H1 (cell line): ENCODE data around the gene GRK5. TPM values are rescaled to one million over a fixed set of nuclear protein-coding genes. Genes with fewer than 3 reads are reported as not detected.

Source experiments
- CTCF ChIA-PET: fragments of 300-600 bp; sonication (Branson Sonifier 250); formaldehyde crosslinking; loops from one replicate; lab custom pipeline; 2021; ENCODE audit not compliant: partially characterized antibody; lab: Charles Lee
- POLR2A ChIA-PET: fragments of 300-600 bp; sonication (Branson Sonifier 250); formaldehyde crosslinking; loops from one replicate; lab custom pipeline; 2021; ENCODE audit warnings: inconsistent platforms; ENCODE audit not compliant: partially characterized antibody; lab: Charles Lee
- DNase-seq, 2 experiments: peaks; one replicate each; pipeline versions ENCODE4 v3.0.0 to v3.0.0-alpha.2; 2010 to 2022; ENCODE audit warnings: low spot score in 2 of 2, low read depth in 1 of 2, mixed read lengths in 1 of 2
- FAIRE-seq: peaks from 2 replicates; lab custom pipeline; 2011; peaks lifted over from hg19 to GRCh38; lab: Jason Lieb, UNC
- H2AFZ ChIP-seq: 2 replicates; pipeline ENCODE4 v1.8.1; 2012; ENCODE audit warnings: low read length, inconsistent platforms
- H2AK5ac ChIP-seq: 2 replicates; pipeline ENCODE4 v1.6.1; 2013; ENCODE audit warnings: low read depth, low read length
- H2BK120ac ChIP-seq: replicated peaks from 2 replicates; pipeline ENCODE3; 2013; ENCODE audit warnings: low read depth, low read length, inconsistent platforms
- H2BK12ac ChIP-seq: 2 replicates; pipeline ENCODE4 v1.6.1; 2013; ENCODE audit warnings: low read depth, low read length
- H2BK15ac ChIP-seq: 2 replicates; pipeline ENCODE4 v1.6.1; 2013; ENCODE audit warnings: low read length
- H2BK20ac ChIP-seq: 2 replicates; pipeline ENCODE4 v1.6.1; 2013; ENCODE audit warnings: low read length
- H2BK5ac ChIP-seq: 2 replicates; pipeline ENCODE4 v1.6.1; 2013; ENCODE audit warnings: low read depth, low read length
- H3K14ac ChIP-seq: 2 replicates; pipeline ENCODE4 v1.6.1; 2013; ENCODE audit warnings: inconsistent platforms; ENCODE audit not compliant: insufficient read length
- H3K18ac ChIP-seq: 2 replicates; pipeline ENCODE4 v1.6.1; 2013; ENCODE audit warnings: low read length; ENCODE audit errors: extremely low read depth
- H3K23ac ChIP-seq: 2 replicates; pipeline ENCODE4 v1.6.1; 2013; ENCODE audit warnings: inconsistent platforms; ENCODE audit not compliant: insufficient read length
- H3K23me2 ChIP-seq: 2 replicates; pipeline ENCODE4 v1.6.1; 2013; ENCODE audit warnings: low read depth, low read length
- H3K27ac ChIP-seq: 2 replicates; pipeline ENCODE4 v1.6.1; 2011; ENCODE audit warnings: low read depth, low read length, inconsistent platforms
- H3K27me3 ChIP-seq, 4 experiments: replicated peaks in 1 of 4; 1 replicate in 1 of 4; 2 replicates in 3 of 4; pipeline versions ENCODE4 v1.6.1 to v1.8.1; 2011 to 2013; ENCODE audit warnings: low read length in 3 of 4, mild to moderate bottlenecking in 3 of 4, inconsistent platforms in 2 of 4, mixed read lengths in 2 of 4, moderate library complexity in 1 of 4; ENCODE audit not compliant: control insufficient read depth in 3 of 4, insufficient read depth in 3 of 4; ENCODE audit errors: extremely low read depth in 1 of 4
- H3K36me3 ChIP-seq, 4 experiments: 2 replicates each; pipeline versions ENCODE4 v1.6.1 to v1.8.1; 2011 to 2013; ENCODE audit warnings: mild to moderate bottlenecking in 4 of 4, low read length in 3 of 4, moderate library complexity in 2 of 4, control low read depth in 1 of 4, inconsistent platforms in 1 of 4; ENCODE audit not compliant: insufficient read depth in 4 of 4, control insufficient read depth in 2 of 4
- H3K4ac ChIP-seq: replicated peaks from 2 replicates; pipeline ENCODE3; 2013; ENCODE audit warnings: low read length, low read depth, mixed read lengths, inconsistent platforms; ENCODE audit not compliant: insufficient read length
- H3K4me1 ChIP-seq, 4 experiments: replicated peaks in 1 of 4; 1 replicate in 1 of 4; 2 replicates in 3 of 4; pipeline versions ENCODE4 v1.6.1 to v1.8.1; 2011 to 2013; ENCODE audit warnings: low read length in 3 of 4, inconsistent platforms in 2 of 4, mixed read lengths in 1 of 4; ENCODE audit not compliant: insufficient read depth in 4 of 4, control insufficient read depth in 3 of 4
- H3K4me2 ChIP-seq, 2 experiments: 2 replicates each; pipeline versions ENCODE4 v1.6.1 to v1.8.1; 2011 to 2013; ENCODE audit warnings: low read depth in 2 of 2, low read length in 2 of 2, control low read depth in 1 of 2, inconsistent platforms in 1 of 2, mild to moderate bottlenecking in 1 of 2; ENCODE audit not compliant: insufficient read depth in 1 of 2
- H3K4me3 ChIP-seq, 4 experiments: fragments of 200-600, 300-600 bp in 1 of 4; sonication (generic), shearing (Covaris generic), sonication (Bioruptor Twin) in 1 of 4; 2 replicates each; pipeline versions ENCODE4 v1.5.1 to v1.8.1; 2011 to 2016; ENCODE audit warnings: low read length in 4 of 4, low read depth in 3 of 4, control low read depth in 2 of 4, inconsistent platforms in 2 of 4, mild to moderate bottlenecking in 2 of 4, mixed read lengths in 1 of 4, moderate library complexity in 1 of 4; ENCODE audit not compliant: insufficient read depth in 2 of 4; ENCODE audit errors: extremely low read depth in 1 of 4
- H3K56ac ChIP-seq: replicated peaks from 2 replicates; pipeline ENCODE3; 2013; ENCODE audit warnings: low read depth, mild to moderate bottlenecking, mixed read lengths, low read length, inconsistent platforms; ENCODE audit not compliant: insufficient read length
- H3K79me1 ChIP-seq: 2 replicates; pipeline ENCODE4 v1.6.1; 2013; ENCODE audit warnings: low read depth, low read length, control low read depth
- H3K79me2 ChIP-seq, 2 experiments: 2 replicates each; pipeline versions ENCODE4 v1.6.1 to v1.8.1; 2012 to 2013; ENCODE audit warnings: low read length in 2 of 2, mild to moderate bottlenecking in 2 of 2, inconsistent platforms in 1 of 2; ENCODE audit not compliant: insufficient read depth in 2 of 2, control insufficient read depth in 1 of 2
- H3K9ac ChIP-seq, 4 experiments: replicated peaks in 1 of 4; 1 replicate in 1 of 4; 2 replicates in 3 of 4; pipeline versions ENCODE4 v1.6.1 to v1.8.1; 2011 to 2013; ENCODE audit warnings: low read depth in 3 of 4, low read length in 3 of 4, control low read depth in 2 of 4, mild to moderate bottlenecking in 2 of 4, moderate library complexity in 2 of 4, inconsistent platforms in 1 of 4; ENCODE audit errors: extremely low read depth in 1 of 4
- H3K9me3 ChIP-seq, 2 experiments: 2 replicates each; pipeline versions ENCODE4 v1.6.1 to v1.8.1; 2012 to 2013; ENCODE audit warnings: mild to moderate bottlenecking in 2 of 2, moderate library complexity in 2 of 2, control low read depth in 1 of 2, inconsistent platforms in 1 of 2, low read depth in 1 of 2, low read length in 1 of 2, mixed read lengths in 1 of 2; ENCODE audit not compliant: insufficient read depth in 2 of 2
- H4K20me1 ChIP-seq, 2 experiments: replicated peaks in 1 of 2; 2 replicates each; pipeline versions ENCODE3 to v1.8.1; 2011 to 2013; ENCODE audit warnings: inconsistent platforms in 2 of 2, low read length in 2 of 2, mild to moderate bottlenecking in 1 of 2; ENCODE audit not compliant: insufficient read depth in 2 of 2, control insufficient read depth in 1 of 2
- H4K5ac ChIP-seq: 2 replicates; pipeline ENCODE4 v1.6.1; 2013; ENCODE audit warnings: low read length, low read depth, mixed read lengths, inconsistent platforms; ENCODE audit not compliant: insufficient read length
- H4K8ac ChIP-seq: 2 replicates; pipeline ENCODE4 v1.8.0; 2013; ENCODE audit warnings: mild to moderate bottlenecking, moderate library complexity, low read length, inconsistent platforms; ENCODE audit not compliant: insufficient read depth; ENCODE audit errors: extremely low read depth
- H4K91ac ChIP-seq: replicated peaks from 2 replicates; pipeline ENCODE3; 2013; ENCODE audit warnings: low read length, mixed read lengths, inconsistent platforms; ENCODE audit not compliant: insufficient read length
- ASH2L ChIP-seq: fragments of 200-600, 300-600 bp; sonication (generic); IDR thresholded peaks from one replicate; pipeline ENCODE4 v1.7.1; 2017; ENCODE audit warnings: low read length
- EP300 ChIP-seq, 2 experiments: IDR thresholded peaks; 1 replicate in 1 of 2; 2 replicates in 1 of 2; pipeline ENCODE4 v1.6.1; 2011 to 2012; ENCODE audit warnings: low read depth in 2 of 2, low read length in 2 of 2, mild to moderate bottlenecking in 2 of 2, borderline replicate concordance in 1 of 2, inconsistent platforms in 1 of 2, moderate library complexity in 1 of 2
- EZH2 ChIP-seq: fragments of 200-600 bp; sonication (generic); IDR thresholded peaks from 2 replicates; pipeline ENCODE4 v1.7.1; 2012; ENCODE audit warnings: low read depth, mild to moderate bottlenecking, moderate library complexity, low read length, inconsistent platforms; ENCODE audit not compliant: severe bottlenecking
- GABPA ChIP-seq: IDR thresholded peaks from 2 replicates; pipeline ENCODE4 v1.6.1; 2011; ENCODE audit warnings: mild to moderate bottlenecking, low read length, moderate library complexity, borderline replicate concordance; ENCODE audit not compliant: insufficient read depth
- NANOG ChIP-seq: IDR thresholded peaks from 2 replicates; pipeline ENCODE4 v1.6.1; 2011; ENCODE audit warnings: low read length, low read depth, mild to moderate bottlenecking, inconsistent platforms; ENCODE audit not compliant: insufficient read depth, poor library complexity, severe bottlenecking
- NRF1 ChIP-seq: IDR thresholded peaks from 2 replicates; pipeline ENCODE4 v1.6.1; 2011; ENCODE audit warnings: mild to moderate bottlenecking, low read depth, low read length, improper control_type of control experiment
- POLR2AphosphoS5 ChIP-seq: IDR thresholded peaks from 2 replicates; pipeline ENCODE4 v1.6.1; 2011; ENCODE audit warnings: low read depth, low read length
- SIX5 ChIP-seq: IDR thresholded peaks from 2 replicates; pipeline ENCODE4 v1.6.1; 2011; ENCODE audit warnings: mild to moderate bottlenecking, low read depth, low read length
- SP2 ChIP-seq: IDR thresholded peaks from 2 replicates; pipeline ENCODE4 v1.6.1; 2012; ENCODE audit warnings: mild to moderate bottlenecking, low read length, inconsistent platforms
- SUZ12 ChIP-seq: fragments of 200-600 bp; sonication (generic); IDR thresholded peaks from 2 replicates; pipeline ENCODE4 v1.6.1; 2012; ENCODE audit warnings: mild to moderate bottlenecking, inconsistent platforms, low read length, moderate library complexity, mixed read lengths
- WGBS, 2 experiments: shearing (Covaris generic) in 1 of 2; methylation state at CpG; one replicate each; pipeline versions ENCODE4 v1.1.6 to v1.1.7; 2013 to 2015; ENCODE audit warnings: low lambda C conversion rate in 2 of 2, mixed read lengths in 2 of 2, inconsistent platforms in 1 of 2, low coverage in 1 of 2, missing lambda C conversion rate in 1 of 2; ENCODE audit not compliant: insufficient replicate concordance in 2 of 2, insufficient coverage in 1 of 2, insufficient read length in 1 of 2; ENCODE audit errors: extremely low coverage in 1 of 2, missing lambda C conversion rate in 1 of 2; 5-methylcytosine and 5-hydroxymethylcytosine counted together
- polyA plus RNA-seq, 7 experiments: library from polyadenylated mRNA; depleted of rRNA in 3 of 7; stranded (reverse) in 5 of 7; unstranded in 2 of 7; fragments of >200 nt in 5 of 7; fragments of 200-250 nt in 2 of 7; gene quantifications; 1 replicate in 5 of 7; 2 replicates in 1 of 7; 4 replicates in 1 of 7; pipeline versions ENCODE4 v1.2.1 to v1.2.3, GENCODE V29; 2011 to 2013; ENCODE audit warnings: missing spikeins in 2 of 7, mixed read lengths in 2 of 7
- total RNA-seq: library from RNA; stranded (reverse); fragmentation: NEBNext Ultra II Directional; extraction: Animal tissue kit (Norgen Biotek cat#: 25700); gene quantifications from 2 replicates; pipeline ENCODE4 v1.2.1, GENCODE V29; 2021
- TF ChIP-seq, protein P1 (sequence below): IDR thresholded peaks from 2 replicates; pipeline ENCODE4 v1.6.1; 2012; ENCODE audit warnings: inconsistent platforms
- TF ChIP-seq, protein P2 (sequence below): IDR thresholded peaks from 2 replicates; pipeline ENCODE4 v1.6.1; 2012; ENCODE audit warnings: inconsistent platforms

Gene GRK5
- total and polyA plus RNA-seq, 2 of the 8 experiments (the other 6 are each of a cell fraction or from before 2014, with no cell fraction given) = 0.54 to 2.5 TPM

DNA sequence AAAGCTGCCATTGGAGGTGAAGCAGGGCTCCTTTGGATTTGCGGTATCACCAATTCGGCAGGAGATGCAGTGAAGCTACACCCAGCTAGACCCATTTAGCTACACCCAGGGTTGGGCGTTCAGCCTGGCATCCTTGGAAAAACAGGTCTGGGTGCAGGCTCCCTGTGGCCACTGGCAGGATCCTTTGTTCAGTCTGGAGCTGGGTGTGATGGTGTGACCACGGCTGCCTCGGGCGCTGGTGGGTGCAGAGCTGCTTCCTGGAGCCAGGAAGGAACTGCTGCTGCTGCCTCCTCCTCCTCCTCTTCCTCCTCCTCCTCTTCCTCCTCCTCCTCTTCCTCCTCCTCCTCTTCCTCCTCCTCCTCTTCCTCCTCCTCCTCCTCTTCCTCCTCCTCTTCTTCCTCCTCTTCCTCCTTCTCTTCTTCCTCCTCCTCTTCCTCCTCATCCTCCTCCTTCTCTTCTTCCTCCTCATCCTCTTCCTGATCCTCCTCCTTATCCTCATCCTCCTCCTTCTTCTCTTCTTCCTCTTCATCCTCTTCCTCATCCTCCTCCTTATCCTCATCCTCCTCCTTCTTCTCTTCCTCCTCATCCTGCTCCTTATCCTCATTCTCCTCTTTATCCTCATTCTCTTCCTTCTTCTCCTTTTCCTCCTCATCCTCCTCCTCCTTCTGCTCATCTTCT lies 84.0 kb downstream of the GRK5 start:
- no peak overlapping the region for H2BK5ac ChIP-seq
- no peak overlapping the region for H2BK15ac ChIP-seq
- no peak overlapping the region for H3K4me2 ChIP-seq
- H2BK12ac ChIP-seq = 0 out of 2 replicates have a peak overlapping the region, but pooled peaks have one; percentile 27
- H3K4me1 ChIP-seq = peaks cover 0 to 4% (median 0%) of the 10 kb centered on the region in 4 experiments; a peak in 1 of 7 replicates
- no peak overlapping the region for H4K5ac ChIP-seq
- H2AFZ ChIP-seq = no peak overlapping the region
- no peaks in the 10 kb centered on the region for H3K9me3 ChIP-seq
- no peaks in the 10 kb centered on the region for H4K20me1 ChIP-seq
- H3K79me1 ChIP-seq = no peaks in the 10 kb centered on the region
- no peak overlapping the region for H4K8ac ChIP-seq
- no peak overlapping the region for H3K4me3 ChIP-seq
- ChIA-PET POLR2A (no interaction called here), CTCF (interaction anchor here (0.8 to 2.7 kb wide), 3 partner anchors 11 to 125 kb away, joined by 3 to 7 read pairs (median 5); no protein-coding TSS in a partner anchor)
- no peak overlapping the region for H2BK20ac ChIP-seq
- no peak overlapping the region for H3K14ac ChIP-seq
- H3K4ac ChIP-seq = no peak overlapping the region
- no peak overlapping the region for H3K23ac ChIP-seq
- DNase-seq = no peak
- H3K18ac ChIP-seq = no peak overlapping the region
- H2BK120ac ChIP-seq = no peak overlapping the region
- no peak overlapping the region for H2AK5ac ChIP-seq
- no peak overlapping the region for H4K91ac ChIP-seq
- FAIRE-seq = no peak
- H3K79me2 ChIP-seq = no peaks in the 10 kb centered on the region
- no peaks in the 10 kb centered on the region for H3K36me3 ChIP-seq
- H3K56ac ChIP-seq = no peak overlapping the region
- peaks cover 2% of the 10 kb centered on the region; the same call in 1 of the 2 replicates for H3K23me2 ChIP-seq
- no peak overlapping the region for H3K9ac ChIP-seq
- WGBS, 2 experiments = 78% methylated on average over 6 of the region's 6 CpGs; no CpG with 5 or more reads in 1 of the 2 experiments
- no peak overlapping the region for H3K27ac ChIP-seq
- H3K27me3 ChIP-seq = no peaks in the 10 kb centered on the region
- no peak for TF ChIP-seq EZH2
- no peak for TF ChIP-seq POLR2AphosphoS5
- no peak for TF ChIP-seq SP2
- TF ChIP-seq, protein P1, sequence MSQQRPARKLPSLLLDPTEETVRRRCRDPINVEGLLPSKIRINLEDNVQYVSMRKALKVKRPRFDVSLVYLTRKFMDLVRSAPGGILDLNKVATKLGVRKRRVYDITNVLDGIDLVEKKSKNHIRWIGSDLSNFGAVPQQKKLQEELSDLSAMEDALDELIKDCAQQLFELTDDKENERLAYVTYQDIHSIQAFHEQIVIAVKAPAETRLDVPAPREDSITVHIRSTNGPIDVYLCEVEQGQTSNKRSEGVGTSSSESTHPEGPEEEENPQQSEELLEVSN = no peak
- TF ChIP-seq SIX5 = no peak
- TF ChIP-seq NRF1 = no peak
- no peak for TF ChIP-seq EP300 (IDR thresholded peaks at IDR 0.05; ENCODE audit: borderline replicate concordance in 1 of 2, low read depth in 2 of 2, low read length in 2 of 2)
- no peak for TF ChIP-seq NANOG
- TF ChIP-seq SUZ12 = no peak
- TF ChIP-seq ASH2L = no peak
- TF ChIP-seq GABPA = no peak
- TF ChIP-seq, protein P2, sequence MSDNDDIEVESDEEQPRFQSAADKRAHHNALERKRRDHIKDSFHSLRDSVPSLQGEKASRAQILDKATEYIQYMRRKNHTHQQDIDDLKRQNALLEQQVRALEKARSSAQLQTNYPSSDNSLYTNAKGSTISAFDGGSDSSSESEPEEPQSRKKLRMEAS = no peak
